Dendritic cell treated with granulocyte-macrophage colony-stimulating factor and Interleukin-4, amounts not matched to agents 40 ng/mL and 50 ng/mL, for 4 days (primary cell): ENCODE results near the gene HK1.
A peak's percentile ranks its signal among the peaks of the same experiment; 100 is the strongest.

ENCODE experiments used
- H3K27ac Mint-ChIP-seq: one replicate; pipeline ENCODE4 v1.8.0; 2022; ENCODE audit warnings: mild to moderate bottlenecking, mixed read lengths
- H3K27me3 Mint-ChIP-seq: one replicate; pipeline ENCODE4 v1.8.0; 2022; ENCODE audit warnings: mild to moderate bottlenecking, mixed read lengths
- H3K36me3 Mint-ChIP-seq: one replicate; pipeline ENCODE4 v1.8.0; 2022; ENCODE audit warnings: low read depth, mixed read lengths
- H3K4me1 Mint-ChIP-seq: one replicate; pipeline ENCODE4 v1.8.0; 2022; ENCODE audit warnings: low read depth, mixed read lengths
- H3K4me3 Mint-ChIP-seq: one replicate; pipeline ENCODE4 v1.8.0; 2022; ENCODE audit warnings: mild to moderate bottlenecking, moderate library complexity, mixed read lengths
- H3K9me3 Mint-ChIP-seq: one replicate; pipeline ENCODE4 v1.8.0; 2022; ENCODE audit warnings: mixed read lengths
- intact Hi-C: fragments of 100-400 bp; cut with micrococcal nuclease; formaldehyde crosslinking; loops from one replicate; pipeline ENCODE4 v1.15.0; 2022

HK1 gene

GRCh38 chr10:69401416-69401815 is 123.1 kb downstream of the HK1 start:
- intact Hi-C loops = loop anchor here (5.0 kb wide), 1 partner anchor 419 kb away; no protein-coding TSS in a partner anchor
- Mint-ChIP-seq H3K36me3 (peaks cover 90% of the 10 kb centered on the region), H3K4me1 (peaks cover 11% of the 10 kb centered on the region), H3K27ac (no peak overlapping the region), H3K27me3 (no peaks in the 10 kb centered on the region), H3K4me3 (no peak overlapping the region), H3K9me3 (no peaks in the 10 kb centered on the region)

GRCh38 chr10:69402386-69402785 is 124.1 kb downstream of the HK1 start:
- Mint-ChIP-seq H3K27me3 (peaks cover 2% of the 10 kb centered on the region), H3K4me1 (peaks cover 18% of the 10 kb centered on the region), H3K36me3 (peaks cover 81% of the 10 kb centered on the region), H3K4me3 (no peak overlapping the region), H3K27ac (no peak overlapping the region), H3K9me3 (no peaks in the 10 kb centered on the region)
- intact Hi-C loops = loop anchor here (5.0 kb wide), 1 partner anchor 420 kb away; no protein-coding TSS in a partner anchor

GRCh38 chr10:69403066-69403465 is 124.8 kb downstream of the HK1 start:
- Mint-ChIP-seq H3K4me1 (peaks cover 25% of the 10 kb centered on the region), H3K36me3 (peaks cover 76% of the 10 kb centered on the region), H3K27ac (no peak overlapping the region), H3K27me3 (peaks cover 2% of the 10 kb centered on the region), H3K9me3 (no peaks in the 10 kb centered on the region), H3K4me3 (no peak overlapping the region)
- intact Hi-C loops = loop anchor here (5.0 kb wide), 1 partner anchor 421 kb away; no protein-coding TSS in a partner anchor

- Mint-ChIP-seq H3K27me3 (peaks cover 2% of the 10 kb centered on the region), H3K4me1 (peaks cover 30% of the 10 kb centered on the region), H3K9me3 (no peaks in the 10 kb centered on the region), H3K36me3 (peaks cover 72% of the 10 kb centered on the region), H3K4me3 (no peak overlapping the region), H3K27ac (no peak overlapping the region)
- intact Hi-C loops = loop anchor here (5.0 kb wide), 1 partner anchor 421 kb away; no protein-coding TSS in a partner anchor
These were observed 125.2 kb downstream of the HK1 start for GRCh38 chr10:69403519-69403918.

- Mint-ChIP-seq H3K4me1 (peaks cover 31% of the 10 kb centered on the region), H3K27me3 (peaks cover 2% of the 10 kb centered on the region), H3K36me3 (peaks cover 59% of the 10 kb centered on the region), H3K9me3 (no peaks in the 10 kb centered on the region), H3K27ac (no peak overlapping the region), H3K4me3 (no peak overlapping the region)
- intact Hi-C loops = loop anchor here (5.0 kb wide), 2 partner anchors 103 to 422 kb away; no protein-coding TSS in a partner anchor
These were observed 126.5 kb downstream of the HK1 start for GRCh38 chr10:69404786-69405185.

GRCh38 chr10:69405221-69405620 is 126.9 kb downstream of the HK1 start:
- Mint-ChIP-seq H3K36me3 (peaks cover 55% of the 10 kb centered on the region), H3K9me3 (no peaks in the 10 kb centered on the region), H3K27me3 (peaks cover 2% of the 10 kb centered on the region), H3K4me3 (no peak overlapping the region), H3K27ac (no peak overlapping the region), H3K4me1 (peaks cover 34% of the 10 kb centered on the region)
- intact Hi-C loops = loop anchor here (5.0 kb wide), 1 partner anchor 102 kb away; no protein-coding TSS in a partner anchor

- intact Hi-C loops = loop anchor here (5.0 kb wide), 1 partner anchor 101 kb away; no protein-coding TSS in a partner anchor
These were observed 128.1 kb downstream of the HK1 start for GRCh38 chr10:69406302-69406811.

GRCh38 chr10:69406816-69407580 is 128.7 kb downstream of the HK1 start:
- peaks cover 2% of the 10 kb centered on the region for H3K27me3 Mint-ChIP-seq
- H3K4me3 Mint-ChIP-seq = no peak overlapping the region
- intact Hi-C loops = loop anchor here (5.0 kb wide), 1 partner anchor 100 kb away; no protein-coding TSS in a partner anchor
- H3K36me3 Mint-ChIP-seq = peaks cover 37% of the 10 kb centered on the region
- H3K4me1 Mint-ChIP-seq = peaks cover 39% of the 10 kb centered on the region
- no peaks in the 10 kb centered on the region for H3K9me3 Mint-ChIP-seq
- peak overlapping the region; percentile 89 for H3K27ac Mint-ChIP-seq

More at GRCh38 chr10:69406302-69406811, 128.1 kb downstream of the HK1 start:
- peaks cover 43% of the 10 kb centered on the region for H3K36me3 Mint-ChIP-seq
- H3K9me3 Mint-ChIP-seq = no peaks in the 10 kb centered on the region
- H3K27ac Mint-ChIP-seq = no peak overlapping the region
- no peak overlapping the region for H3K4me3 Mint-ChIP-seq
- peaks cover 2% of the 10 kb centered on the region for H3K27me3 Mint-ChIP-seq
- H3K4me1 Mint-ChIP-seq = peaks cover 39% of the 10 kb centered on the region

- Mint-ChIP-seq H3K9me3 (no peaks in the 10 kb centered on the region), H3K4me1 (peaks cover 35% of the 10 kb centered on the region), H3K36me3 (peaks cover 29% of the 10 kb centered on the region), H3K27ac (peak overlapping the region; percentile 89), H3K4me3 (peak overlapping the region; percentile 76), H3K27me3 (peaks cover 2% of the 10 kb centered on the region)
- intact Hi-C loops = loop anchor here (5.0 kb wide), 1 partner anchor 100 kb away; no protein-coding TSS in a partner anchor
These were observed 129.5 kb downstream of the HK1 start for GRCh38 chr10:69407621-69408301.

- Mint-ChIP-seq H3K4me3 (peak overlapping the region; percentile 76), H3K4me1 (peaks cover 37% of the 10 kb centered on the region), H3K27me3 (peaks cover 6% of the 10 kb centered on the region), H3K9me3 (no peaks in the 10 kb centered on the region), H3K36me3 (peaks cover 25% of the 10 kb centered on the region), H3K27ac (peak overlapping the region; percentile 89)
- intact Hi-C loops = loop anchor here (5.0 kb wide), 1 partner anchor 99 kb away; no protein-coding TSS in a partner anchor
These were observed 130.3 kb downstream of the HK1 start for GRCh38 chr10:69408318-69409175.

GRCh38 chr10:69409176-69409495 is 130.8 kb downstream of the HK1 start:
- Mint-ChIP-seq H3K27me3 (peaks cover 6% of the 10 kb centered on the region), H3K4me1 (peaks cover 37% of the 10 kb centered on the region), H3K36me3 (peaks cover 24% of the 10 kb centered on the region), H3K9me3 (no peaks in the 10 kb centered on the region), H3K4me3 (peak overlapping the region; percentile 61), H3K27ac (peak overlapping the region; percentile 89)
- intact Hi-C loops = loop anchor here (5.0 kb wide), 1 partner anchor 98 kb away; no protein-coding TSS in a partner anchor

GRCh38 chr10:69409968-69410367 is 131.7 kb downstream of the HK1 start:
- Mint-ChIP-seq H3K27ac (no peak overlapping the region), H3K9me3 (no peaks in the 10 kb centered on the region), H3K4me3 (no peak overlapping the region), H3K27me3 (peaks cover 6% of the 10 kb centered on the region), H3K36me3 (peaks cover 15% of the 10 kb centered on the region), H3K4me1 (peaks cover 37% of the 10 kb centered on the region)
- intact Hi-C loops = loop anchor here (5.0 kb wide), 1 partner anchor 97 kb away; no protein-coding TSS in a partner anchor

- H3K27ac Mint-ChIP-seq = peak overlapping the region; percentile 44
- H3K27me3 Mint-ChIP-seq = peaks cover 6% of the 10 kb centered on the region
- H3K36me3 Mint-ChIP-seq = peaks cover 10% of the 10 kb centered on the region
- H3K9me3 Mint-ChIP-seq = no peaks in the 10 kb centered on the region
- intact Hi-C loops = no loop called here
- H3K4me3 Mint-ChIP-seq = no peak overlapping the region
- H3K4me1 Mint-ChIP-seq = peaks cover 37% of the 10 kb centered on the region
These were observed 132.2 kb downstream of the HK1 start for GRCh38 chr10:69410487-69410886.
